Adrenal gland (tissue), 5 donors: ENCODE measurements around the gene HS3ST2.

ENCODE experiments used
- CTCF ChIP-seq, 6 experiments: fragments of 450-650 bp in 4 of 6; fragments of 200-600 bp in 2 of 6; sonication (generic) in 1 of 6; IDR thresholded peaks; 1 replicate in 5 of 6; 2 replicates in 1 of 6; pipeline versions ENCODE4 v1.5.1 to v1.8.0; 2016 to 2021; ENCODE audit warnings: antibody characterized with exemption in 6 of 6, mild to moderate bottlenecking in 2 of 6, moderate library complexity in 1 of 6
- POLR2A ChIP-seq, 2 donors: fragments of 450-650 bp; IDR thresholded peaks; one replicate each; pipeline ENCODE4 v1.6.1; 2017; ENCODE audit warnings: antibody characterized with exemption in 2 of 2, mild to moderate bottlenecking in 2 of 2, moderate library complexity in 1 of 2
- donor health status: DM: no; HTN: no; CAD: no.

- TF ChIP-seq CTCF (IDR thresholded peaks at IDR 0.05) (no peak), POLR2A (IDR thresholded peaks at IDR 0.05) (no peak)
These were observed 34.5 kb downstream of the HS3ST2 start for GRCh38 chr16:22848451-22848850.
